Measurements from ENCODE around the gene TEAD3.

DNA sequence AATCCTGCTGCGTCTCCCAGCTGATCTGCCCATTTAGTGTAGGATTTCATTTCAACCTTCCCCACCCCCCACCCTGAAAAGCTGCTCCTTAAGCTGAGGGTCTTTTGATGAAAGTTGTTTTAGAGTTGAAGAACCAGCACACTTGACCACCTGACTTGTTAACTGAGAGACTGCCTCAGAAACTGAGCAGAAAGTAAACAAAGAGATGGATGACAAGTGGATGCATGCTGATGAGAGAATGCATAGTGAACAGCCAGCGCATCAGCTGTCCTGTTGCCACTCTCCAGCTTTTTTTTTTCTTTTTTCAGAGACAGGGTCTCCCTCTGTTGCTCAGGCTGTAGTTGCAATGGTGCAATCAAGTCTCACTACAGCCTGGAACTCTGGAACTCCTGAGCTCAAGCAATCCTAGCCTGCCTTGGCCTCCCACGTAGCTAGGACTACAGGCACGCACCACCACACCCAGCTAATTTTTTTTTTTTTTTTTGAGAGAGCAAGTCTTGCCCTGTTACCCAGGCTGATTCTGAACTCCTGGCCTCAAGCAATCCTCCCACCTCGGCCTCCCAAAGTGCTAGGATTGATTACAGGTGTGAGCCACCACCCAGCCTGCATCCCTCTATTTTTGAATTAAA, 19.2 kb downstream of the TEAD3 start:
- TF ChIP-seq, protein P1, sequence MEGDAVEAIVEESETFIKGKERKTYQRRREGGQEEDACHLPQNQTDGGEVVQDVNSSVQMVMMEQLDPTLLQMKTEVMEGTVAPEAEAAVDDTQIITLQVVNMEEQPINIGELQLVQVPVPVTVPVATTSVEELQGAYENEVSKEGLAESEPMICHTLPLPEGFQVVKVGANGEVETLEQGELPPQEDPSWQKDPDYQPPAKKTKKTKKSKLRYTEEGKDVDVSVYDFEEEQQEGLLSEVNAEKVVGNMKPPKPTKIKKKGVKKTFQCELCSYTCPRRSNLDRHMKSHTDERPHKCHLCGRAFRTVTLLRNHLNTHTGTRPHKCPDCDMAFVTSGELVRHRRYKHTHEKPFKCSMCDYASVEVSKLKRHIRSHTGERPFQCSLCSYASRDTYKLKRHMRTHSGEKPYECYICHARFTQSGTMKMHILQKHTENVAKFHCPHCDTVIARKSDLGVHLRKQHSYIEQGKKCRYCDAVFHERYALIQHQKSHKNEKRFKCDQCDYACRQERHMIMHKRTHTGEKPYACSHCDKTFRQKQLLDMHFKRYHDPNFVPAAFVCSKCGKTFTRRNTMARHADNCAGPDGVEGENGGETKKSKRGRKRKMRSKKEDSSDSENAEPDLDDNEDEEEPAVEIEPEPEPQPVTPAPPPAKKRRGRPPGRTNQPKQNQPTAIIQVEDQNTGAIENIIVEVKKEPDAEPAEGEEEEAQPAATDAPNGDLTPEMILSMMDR (IDR thresholded peaks at IDR 0.05), result no peak
- TF ChIP-seq POLR2A (IDR thresholded peaks at IDR 0.05), result no peak
